Upper lobe of left lung (tissue), 4 donors: ENCODE data around the gene STX3.

Experiments used
- CTCF ChIP-seq, 6 experiments: fragments of 450-650 bp in 4 of 6; fragments of 200-600 bp in 2 of 6; sonication (generic) in 2 of 6; IDR thresholded peaks; one replicate each; pipeline ENCODE4 v1.5.1; 2016 to 2019; ENCODE audit warnings: antibody characterized with exemption in 6 of 6
- POLR2A ChIP-seq, 4 donors: fragments of 450-650 bp; IDR thresholded peaks; one replicate each; pipeline ENCODE4 v1.5.1; 2016 to 2017; ENCODE audit warnings: antibody characterized with exemption in 4 of 4, mild to moderate bottlenecking in 2 of 4

GRCh38 chr11:59713745-59714144, 41.4 kb upstream of the STX3 start, which contains the start of gene OR10V1:
- TF ChIP-seq CTCF (IDR thresholded peaks at IDR 0.05) (no peak), POLR2A (IDR thresholded peaks at IDR 0.05) (no peak)
